Activated CD8-positive, alpha-beta T cell treated with anti-CD3 and anti-CD28 coated beads, Interleukin-2, amount 10 ng/mL, durations not matched to agents 7 days and 5 days (primary cell): ENCODE data around the gene BTNL8. TPM values are rescaled to one million over a fixed set of nuclear protein-coding genes. Genes with fewer than 3 reads are reported as not detected.
"Not testable (repeated sequence)": the region's sequence is repeated elsewhere in the genome, so short reads cannot be mapped to it uniquely, and the experiment has no call there.

Experiments used
- ATAC-seq: fragments of 150-1000 bp; cut with Tn5 transposase; one replicate; pipeline ENCODE4 v1.10.0; 2021; ENCODE audit warnings: moderate library complexity
- CTCF ChIA-PET: fragments of 350-600 bp; sonication (Branson Sonifier 250); formaldehyde crosslinking; loops from one replicate; lab custom pipeline; 2021; ENCODE audit warnings: antibody characterized with exemption; lab: Charles Lee
- POLR2A ChIA-PET: fragments of 350-600 bp; sonication (Branson Sonifier 250); formaldehyde crosslinking; loops from one replicate; lab custom pipeline; 2021; ENCODE audit warnings: antibody characterized with exemption; lab: Charles Lee
- DNase-seq: peaks from one replicate; pipeline ENCODE4 v3.0.0-alpha.2; 2020
- H3K27ac Mint-ChIP-seq: one replicate; pipeline ENCODE4 v1.8.0; 2021; ENCODE audit warnings: mild to moderate bottlenecking, mixed read lengths
- H3K27me3 Mint-ChIP-seq: one replicate; pipeline ENCODE4 v1.8.0; 2021; ENCODE audit warnings: low read depth, mixed read lengths
- H3K36me3 Mint-ChIP-seq: one replicate; pipeline ENCODE4 v1.8.0; 2021; ENCODE audit warnings: low read depth, mixed read lengths
- H3K4me1 Mint-ChIP-seq: one replicate; pipeline ENCODE4 v1.8.0; 2021; ENCODE audit warnings: low read depth, mixed read lengths
- H3K4me3 Mint-ChIP-seq: one replicate; pipeline ENCODE4 v1.8.0; 2021; ENCODE audit warnings: mild to moderate bottlenecking, mixed read lengths
- H3K9me3 Mint-ChIP-seq: one replicate; pipeline ENCODE4 v1.8.0; 2022; ENCODE audit warnings: mixed read lengths; ENCODE audit not compliant: insufficient read depth
- total RNA-seq, 2 experiments: library from RNA; stranded (reverse); gene quantifications; one replicate each; pipeline ENCODE4 v1.2.3, GENCODE V29; 2021

BTNL8 gene
- total RNA-seq, 2 experiments from 2014 or later: not detected

GRCh38 chr5:180885845-180886529 is 13.0 kb upstream of the BTNL8 start:
- H3K4me3 Mint-ChIP-seq, H3K36me3 Mint-ChIP-seq, H3K9me3 Mint-ChIP-seq, DNase-seq, H3K27ac Mint-ChIP-seq, POLR2A ChIA-PET, CTCF ChIA-PET, ATAC-seq, H3K4me1 Mint-ChIP-seq: not testable (repeated sequence)
- H3K27me3 Mint-ChIP-seq: peaks cover 37% of the 10 kb centered on the region

GRCh38 chr5:180889381-180889780 is 9.6 kb upstream of the BTNL8 start:
- Mint-ChIP-seq H3K4me1 (no peaks in the 10 kb centered on the region), H3K9me3 (no peaks in the 10 kb centered on the region), H3K36me3 (no peaks in the 10 kb centered on the region), H3K4me3 (no peak overlapping the region), H3K27ac (no peak overlapping the region), H3K27me3 (peaks cover 36% of the 10 kb centered on the region)
- ChIA-PET POLR2A (no interaction called here), CTCF (no interaction called here)
- ATAC-seq (no peak), DNase-seq (no peak)

- H3K9me3 Mint-ChIP-seq, H3K27ac Mint-ChIP-seq, DNase-seq, H3K4me1 Mint-ChIP-seq, ATAC-seq, POLR2A ChIA-PET, CTCF ChIA-PET, H3K4me3 Mint-ChIP-seq, H3K36me3 Mint-ChIP-seq: not testable (repeated sequence)
- H3K27me3 Mint-ChIP-seq: peaks cover 20% of the 10 kb centered on the region
Measured at GRCh38 chr5:180895330-180895729, 3.6 kb upstream of the BTNL8 start.

- ChIA-PET CTCF (no interaction called here), POLR2A (no interaction called here)
- H3K4me1 Mint-ChIP-seq: peaks cover 4% of the 10 kb centered on the region
- H3K27me3 Mint-ChIP-seq: no peaks in the 10 kb centered on the region
- ATAC-seq (no peak), DNase-seq (no peak)
- no peaks in the 10 kb centered on the region for H3K36me3 Mint-ChIP-seq
- no peak overlapping the region for H3K27ac Mint-ChIP-seq
- no peaks in the 10 kb centered on the region for H3K9me3 Mint-ChIP-seq
- no peak overlapping the region for H3K4me3 Mint-ChIP-seq
Measured at GRCh38 chr5:180900178-180900577, 1.2 kb downstream of the BTNL8 start.

GRCh38 chr5:180901319-180902009 is 2.5 kb downstream of the BTNL8 start:
- Mint-ChIP-seq H3K36me3 (no peaks in the 10 kb centered on the region), H3K9me3 (no peaks in the 10 kb centered on the region), H3K4me1 (peaks cover 4% of the 10 kb centered on the region), H3K27me3 (peaks cover 2% of the 10 kb centered on the region), H3K4me3 (no peak overlapping the region), H3K27ac (no peak overlapping the region)
- ATAC-seq: no peak
- ChIA-PET POLR2A (no interaction called here), CTCF (no interaction called here)
- DNase-seq: no peak

GRCh38 chr5:180908400-180908799 is 9.4 kb downstream of the BTNL8 start:
- Mint-ChIP-seq H3K4me1 (no peaks in the 10 kb centered on the region), H3K9me3 (no peaks in the 10 kb centered on the region), H3K4me3 (no peak overlapping the region), H3K27me3 (peaks cover 2% of the 10 kb centered on the region), H3K27ac (no peak overlapping the region), H3K36me3 (no peaks in the 10 kb centered on the region)
- no peak for DNase-seq
- ATAC-seq: no peak
- POLR2A ChIA-PET: no interaction called here
- CTCF ChIA-PET: no interaction called here

GRCh38 chr5:180908998-180909731 is 10.2 kb downstream of the BTNL8 start:
- Mint-ChIP-seq H3K9me3 (no peaks in the 10 kb centered on the region), H3K27ac (no peak overlapping the region), H3K4me3 (no peak overlapping the region), H3K4me1 (no peaks in the 10 kb centered on the region), H3K27me3 (peaks cover 2% of the 10 kb centered on the region), H3K36me3 (no peaks in the 10 kb centered on the region)
- CTCF ChIA-PET: no interaction called here
- POLR2A ChIA-PET: no interaction called here
- DNase-seq: no peak
- ATAC-seq: no peak

GRCh38 chr5:180909782-180910181 is 10.8 kb downstream of the BTNL8 start:
- Mint-ChIP-seq H3K9me3 (no peaks in the 10 kb centered on the region), H3K27ac (no peak overlapping the region), H3K27me3 (peaks cover 2% of the 10 kb centered on the region), H3K4me3 (no peak overlapping the region), H3K4me1 (no peaks in the 10 kb centered on the region), H3K36me3 (no peaks in the 10 kb centered on the region)
- ChIA-PET CTCF (no interaction called here), POLR2A (no interaction called here)
- DNase-seq (no peak), ATAC-seq (no peak)

GRCh38 chr5:180910182-180910581 is 11.2 kb downstream of the BTNL8 start:
- no peak for ATAC-seq
- Mint-ChIP-seq H3K27ac (no peak overlapping the region), H3K4me1 (no peaks in the 10 kb centered on the region), H3K36me3 (no peaks in the 10 kb centered on the region), H3K9me3 (no peaks in the 10 kb centered on the region), H3K4me3 (no peak overlapping the region), H3K27me3 (peaks cover 2% of the 10 kb centered on the region)
- ChIA-PET POLR2A (no interaction called here), CTCF (no interaction called here)
- no peak for DNase-seq

- no peaks in the 10 kb centered on the region for H3K4me1 Mint-ChIP-seq
- H3K9me3 Mint-ChIP-seq: no peaks in the 10 kb centered on the region
- H3K27ac Mint-ChIP-seq: no peak overlapping the region
- no peak overlapping the region for H3K4me3 Mint-ChIP-seq
- DNase-seq: no peak
- peaks cover 4% of the 10 kb centered on the region for H3K27me3 Mint-ChIP-seq
- CTCF ChIA-PET: no interaction called here
- POLR2A ChIA-PET: no interaction called here
- ATAC-seq: no peak
- no peaks in the 10 kb centered on the region for H3K36me3 Mint-ChIP-seq
Measured at GRCh38 chr5:180910735-180911134, 11.8 kb downstream of the BTNL8 start.

- ChIA-PET POLR2A (no interaction called here), CTCF (no interaction called here)
- Mint-ChIP-seq H3K27ac (no peak overlapping the region), H3K9me3 (no peaks in the 10 kb centered on the region), H3K36me3 (no peaks in the 10 kb centered on the region), H3K4me3 (no peak overlapping the region), H3K27me3 (peaks cover 3% of the 10 kb centered on the region), H3K4me1 (no peaks in the 10 kb centered on the region)
- DNase-seq (no peak), ATAC-seq (no peak)
Measured at GRCh38 chr5:180914646-180915045, 15.7 kb downstream of the BTNL8 start.

- Mint-ChIP-seq H3K9me3 (no peaks in the 10 kb centered on the region), H3K4me3 (no peak overlapping the region), H3K36me3 (no peaks in the 10 kb centered on the region), H3K4me1 (no peaks in the 10 kb centered on the region), H3K27me3 (peaks cover 3% of the 10 kb centered on the region), H3K27ac (no peak overlapping the region)
- DNase-seq (no peak), ATAC-seq (no peak)
- POLR2A ChIA-PET: no interaction called here
- CTCF ChIA-PET: no interaction called here
Measured at GRCh38 chr5:180915924-180916323, 17.0 kb downstream of the BTNL8 start.
